Measurements from ENCODE around the gene PEX5.

DNA sequence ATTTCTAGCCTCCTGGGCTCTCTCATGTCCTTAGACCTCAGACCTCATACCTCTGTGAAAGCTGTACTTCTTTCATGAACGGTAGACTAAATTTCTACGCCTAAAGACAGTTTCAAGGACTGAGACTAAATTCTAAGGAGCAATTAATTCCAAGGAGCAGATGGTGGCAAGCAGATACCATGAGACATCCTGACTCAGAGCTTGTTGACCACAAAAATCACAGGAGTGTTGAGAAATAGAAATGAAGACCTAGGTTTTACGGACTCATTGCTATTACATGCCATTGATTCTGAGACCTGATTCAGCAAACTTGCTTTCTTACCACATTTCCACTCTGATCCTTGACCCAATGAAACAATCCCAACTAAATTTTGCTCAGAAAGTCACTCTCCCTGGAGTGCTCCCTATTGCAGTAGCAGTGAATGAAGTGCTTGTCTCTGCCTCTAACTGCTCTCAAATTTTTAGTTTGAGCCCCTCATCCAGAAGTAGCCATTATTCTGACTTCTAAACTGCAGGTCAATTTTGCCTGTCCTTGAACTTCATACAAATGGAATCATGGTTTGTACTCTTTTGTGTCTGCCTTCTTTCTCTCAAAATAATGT is 52.0 kb downstream of the PEX5 start:
- TF ChIP-seq, protein P1, sequence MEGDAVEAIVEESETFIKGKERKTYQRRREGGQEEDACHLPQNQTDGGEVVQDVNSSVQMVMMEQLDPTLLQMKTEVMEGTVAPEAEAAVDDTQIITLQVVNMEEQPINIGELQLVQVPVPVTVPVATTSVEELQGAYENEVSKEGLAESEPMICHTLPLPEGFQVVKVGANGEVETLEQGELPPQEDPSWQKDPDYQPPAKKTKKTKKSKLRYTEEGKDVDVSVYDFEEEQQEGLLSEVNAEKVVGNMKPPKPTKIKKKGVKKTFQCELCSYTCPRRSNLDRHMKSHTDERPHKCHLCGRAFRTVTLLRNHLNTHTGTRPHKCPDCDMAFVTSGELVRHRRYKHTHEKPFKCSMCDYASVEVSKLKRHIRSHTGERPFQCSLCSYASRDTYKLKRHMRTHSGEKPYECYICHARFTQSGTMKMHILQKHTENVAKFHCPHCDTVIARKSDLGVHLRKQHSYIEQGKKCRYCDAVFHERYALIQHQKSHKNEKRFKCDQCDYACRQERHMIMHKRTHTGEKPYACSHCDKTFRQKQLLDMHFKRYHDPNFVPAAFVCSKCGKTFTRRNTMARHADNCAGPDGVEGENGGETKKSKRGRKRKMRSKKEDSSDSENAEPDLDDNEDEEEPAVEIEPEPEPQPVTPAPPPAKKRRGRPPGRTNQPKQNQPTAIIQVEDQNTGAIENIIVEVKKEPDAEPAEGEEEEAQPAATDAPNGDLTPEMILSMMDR (optimal IDR thresholded peaks at IDR 0.05 in 1 of 3, IDR thresholded peaks at IDR 0.05 in 1 of 3, conservative IDR thresholded peaks at IDR 0.05 in 1 of 3; ENCODE audit: extremely low read depth in 1 of 3, insufficient read depth in 2 of 3, low read length in 3 of 3): no peak
- TF ChIP-seq EZH2 (IDR thresholded peaks at IDR 0.05; ENCODE audit: low read length): no peak

All from keratinocyte (primary cell).